PC-9 (cell line): ENCODE data around the gene CA11. TPM values are rescaled to one million over a fixed set of nuclear protein-coding genes. Genes with fewer than 3 reads are reported as not detected.
A peak's percentile ranks its signal among the peaks of the same experiment; 100 is the strongest.

Experiments
- BruUV-seq: library from RNA; stranded (reverse); fragments of 400-500 nt; replicated peaks from 2 replicates; lab custom pipeline; 2021; lab: Mats Ljungman, UMichigan
- CTCF ChIA-PET: fragments of 300-600 bp; sonication (Branson Sonifier 250); formaldehyde crosslinking; loops from one replicate; lab custom pipeline; 2022; ENCODE audit warnings: antibody characterized with exemption; lab: Charles Lee
- POLR2A ChIA-PET: fragments of 300-600 bp; sonication (Branson Sonifier 250); formaldehyde crosslinking; loops from one replicate; lab custom pipeline; 2022; ENCODE audit warnings: antibody characterized with exemption; ENCODE audit not compliant: unreplicated experiment; lab: Charles Lee
- DNase-seq, 2 experiments: peaks; one replicate each; pipeline versions ENCODE4 v3.0.0 to v3.0.0-alpha.2; 2015 to 2022; ENCODE audit warnings: mixed read lengths in 1 of 2
- H2AFZ ChIP-seq: fragments of 200-600 bp; sonication (generic); 2 replicates; pipeline ENCODE4 v1.8.1; 2017; ENCODE audit warnings: antibody characterized with exemption
- H3F3A ChIP-seq: fragments of 200-600 bp; sonication (generic); 2 replicates; pipeline ENCODE4 v1.8.1; 2017; ENCODE audit warnings: antibody characterized with exemption, mild to moderate bottlenecking, low read depth; ENCODE audit not compliant: insufficient read depth
- H3K27ac ChIP-seq: fragments of 200-600 bp; sonication (generic); 2 replicates; pipeline ENCODE4 v1.6.1; 2016; ENCODE audit warnings: mixed run types
- H3K27me3 ChIP-seq: fragments of 200-600 bp; sonication (generic); 2 replicates; pipeline ENCODE4 v1.6.1; 2016; ENCODE audit warnings: low read depth, mixed run types; ENCODE audit not compliant: insufficient read depth
- H3K36me3 ChIP-seq: fragments of 200-600 bp; sonication (generic); 2 replicates; pipeline ENCODE4 v1.6.1; 2016; ENCODE audit warnings: low read depth, mixed run types
- H3K4me1 ChIP-seq: fragments of 200-600 bp; sonication (generic); replicated peaks from 2 replicates; pipeline ENCODE4 v1.6.1; 2016; ENCODE audit warnings: mixed run types; ENCODE audit not compliant: insufficient read depth
- H3K4me2 ChIP-seq: fragments of 200-600 bp; sonication (generic); 2 replicates; pipeline ENCODE4 v1.6.1; 2017; ENCODE audit warnings: mixed run types
- H3K4me3 ChIP-seq: fragments of 200-600 bp; sonication (generic); 2 replicates; pipeline ENCODE4 v1.6.1; 2016; ENCODE audit warnings: mixed run types
- H3K79me2 ChIP-seq: fragments of 200-600 bp; sonication (generic); 2 replicates; pipeline ENCODE4 v1.6.1; 2017; ENCODE audit warnings: low read depth, mixed run types
- H3K9me2 ChIP-seq: fragments of 200-600 bp; sonication (generic); 2 replicates; pipeline ENCODE4 v1.8.1; 2017; ENCODE audit warnings: mild to moderate bottlenecking; ENCODE audit not compliant: insufficient read depth
- H3K9me3 ChIP-seq: fragments of 200-600 bp; sonication (generic); 2 replicates; pipeline ENCODE4 v1.8.1; 2016; ENCODE audit warnings: low read depth; ENCODE audit not compliant: insufficient read depth
- H4K20me1 ChIP-seq: fragments of 200-600 bp; sonication (generic); 2 replicates; pipeline ENCODE4 v1.8.1; 2017; ENCODE audit not compliant: insufficient read depth
- EZH2 ChIP-seq: fragments of 200-600 bp; sonication (generic); IDR thresholded peaks from 2 replicates; pipeline ENCODE4 v1.8.0; 2017; ENCODE audit warnings: antibody characterized with exemption, low read depth
- intact Hi-C: fragments of 100-400 bp; cut with micrococcal nuclease; formaldehyde crosslinking; loops from one replicate; pipeline ENCODE4 v1.10.0; 2022; ENCODE audit not compliant: unreplicated experiment
- total RNA-seq: library from RNA; stranded (reverse); gene quantifications from 2 replicates; pipeline ENCODE4 v1.2.3, GENCODE V29; 2021
- TF ChIP-seq, protein P1 (sequence below): fragments of 200-600 bp; sonication (generic); conservative IDR thresholded peaks from 2 replicates; pipeline ENCODE4 v1.6.1; 2017; ENCODE audit warnings: mixed run types, antibody characterized with exemption, mild to moderate bottlenecking, moderate library complexity

Gene CA11
- total RNA-seq, 1 experiment from 2014 or later, result 11.0 TPM

DNA sequence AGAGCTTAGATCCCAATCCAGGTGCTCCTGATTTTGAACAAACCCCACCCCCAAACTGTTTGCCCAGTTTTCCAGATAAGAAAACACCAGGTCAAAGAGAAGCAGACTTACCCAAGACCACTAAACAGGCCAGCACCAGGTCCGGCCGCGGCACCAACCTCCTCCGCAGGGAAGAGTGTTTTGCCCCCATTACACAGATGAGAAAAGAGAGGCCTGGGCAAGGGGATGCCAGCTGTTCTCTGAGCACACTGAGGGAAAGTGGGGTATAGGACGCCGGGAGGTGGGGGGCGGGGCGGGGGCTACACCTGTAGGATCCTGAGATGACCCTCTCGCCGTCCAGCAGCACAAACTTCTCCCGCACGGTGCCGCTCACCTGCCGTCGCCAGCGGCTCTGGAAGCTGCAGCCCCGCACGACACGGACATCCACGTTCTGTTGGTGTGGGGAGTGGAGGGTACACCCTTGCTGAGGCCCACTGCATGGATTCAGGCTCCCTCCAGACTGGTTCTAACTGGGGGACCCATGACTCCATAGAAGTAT, 36.3 kb downstream of the CA11 start:
- H3K4me1 ChIP-seq, result peaks cover 12% of the 10 kb centered on the region
- no peak overlapping the region for H3K27ac ChIP-seq
- H3K79me2 ChIP-seq, result no peaks in the 10 kb centered on the region
- peaks cover 35% of the 10 kb centered on the region for H3F3A ChIP-seq
- ChIA-PET CTCF (interaction anchor here (0.7 to 1.2 kb wide), 2 partner anchors 15 to 25 kb away, joined by 3 read pairs; no protein-coding TSS in a partner anchor), POLR2A (no interaction called here)
- no peaks in the 10 kb centered on the region for H4K20me1 ChIP-seq
- no peak for TF ChIP-seq EZH2
- TF ChIP-seq, protein P1, sequence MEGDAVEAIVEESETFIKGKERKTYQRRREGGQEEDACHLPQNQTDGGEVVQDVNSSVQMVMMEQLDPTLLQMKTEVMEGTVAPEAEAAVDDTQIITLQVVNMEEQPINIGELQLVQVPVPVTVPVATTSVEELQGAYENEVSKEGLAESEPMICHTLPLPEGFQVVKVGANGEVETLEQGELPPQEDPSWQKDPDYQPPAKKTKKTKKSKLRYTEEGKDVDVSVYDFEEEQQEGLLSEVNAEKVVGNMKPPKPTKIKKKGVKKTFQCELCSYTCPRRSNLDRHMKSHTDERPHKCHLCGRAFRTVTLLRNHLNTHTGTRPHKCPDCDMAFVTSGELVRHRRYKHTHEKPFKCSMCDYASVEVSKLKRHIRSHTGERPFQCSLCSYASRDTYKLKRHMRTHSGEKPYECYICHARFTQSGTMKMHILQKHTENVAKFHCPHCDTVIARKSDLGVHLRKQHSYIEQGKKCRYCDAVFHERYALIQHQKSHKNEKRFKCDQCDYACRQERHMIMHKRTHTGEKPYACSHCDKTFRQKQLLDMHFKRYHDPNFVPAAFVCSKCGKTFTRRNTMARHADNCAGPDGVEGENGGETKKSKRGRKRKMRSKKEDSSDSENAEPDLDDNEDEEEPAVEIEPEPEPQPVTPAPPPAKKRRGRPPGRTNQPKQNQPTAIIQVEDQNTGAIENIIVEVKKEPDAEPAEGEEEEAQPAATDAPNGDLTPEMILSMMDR, result no peak
- no peaks in the 10 kb centered on the region for H3K9me2 ChIP-seq
- H3K27me3 ChIP-seq, result no peaks in the 10 kb centered on the region
- no peaks in the 10 kb centered on the region for H3K36me3 ChIP-seq
- no TSS peak for BruUV-seq
- no peaks in the 10 kb centered on the region for H3K9me3 ChIP-seq
- H3K4me3 ChIP-seq, result no peak overlapping the region
- H3K4me2 ChIP-seq, result no peak overlapping the region
- intact Hi-C loops, result no loop called here
- DNase-seq, result no peak
- no peak overlapping the region for H2AFZ ChIP-seq

DNA sequence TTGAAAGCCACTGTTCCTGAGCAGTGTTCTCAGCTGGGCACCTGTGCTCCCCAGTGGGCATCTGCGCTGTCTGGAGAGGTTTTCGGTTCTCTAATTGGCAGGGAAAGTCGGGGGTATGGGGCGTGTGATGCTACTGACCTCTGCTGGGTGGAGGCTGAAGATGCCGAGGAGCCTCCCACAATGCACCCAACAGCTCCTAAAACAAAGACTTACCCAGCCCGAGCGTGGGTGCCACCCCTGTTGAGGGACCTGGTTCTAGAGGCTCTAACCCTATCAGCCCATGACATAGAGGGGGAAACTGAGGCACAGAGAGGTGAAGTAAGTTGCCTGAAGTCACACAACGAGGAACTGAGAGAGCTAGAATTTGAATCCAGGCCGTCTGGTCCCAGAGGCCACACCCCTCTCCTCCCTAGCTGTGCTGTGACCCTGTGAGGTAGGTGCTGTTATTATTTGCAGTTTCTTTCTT, 37.2 kb downstream of the CA11 start:
- Histone ChIP-seq H3K4me1 (peaks cover 4% of the 10 kb centered on the region), H3K36me3 (no peaks in the 10 kb centered on the region), H3K4me3 (peak overlapping the region; percentile 32; the same call in 1 of the 2 replicates), H2AFZ (peak overlapping the region; percentile 62; the same call in 1 of the 2 replicates), H3K27me3 (no peaks in the 10 kb centered on the region), H4K20me1 (no peaks in the 10 kb centered on the region), H3K9me3 (no peaks in the 10 kb centered on the region), H3K9me2 (no peaks in the 10 kb centered on the region), H3K27ac (no peak overlapping the region), H3F3A (peaks cover 27% of the 10 kb centered on the region), H3K4me2 (peak overlapping the region; percentile 71), H3K79me2 (no peaks in the 10 kb centered on the region)
- DNase-seq, result peak; percentile 39 to 64
- ChIA-PET POLR2A (interaction anchor here (0.6 kb wide), 1 partner anchor 121 kb away, joined by 4 read pairs; no protein-coding TSS in a partner anchor), CTCF (interaction anchor here (0.6 to 1.2 kb wide), 3 partner anchors 8 to 25 kb away, joined by 3 to 9 read pairs (median 3); no protein-coding TSS in a partner anchor)
- intact Hi-C loops, result no loop called here
- no peak for TF ChIP-seq EZH2
- TF ChIP-seq, protein P1, result peak; percentile 73
- no TSS peak for BruUV-seq

DNA sequence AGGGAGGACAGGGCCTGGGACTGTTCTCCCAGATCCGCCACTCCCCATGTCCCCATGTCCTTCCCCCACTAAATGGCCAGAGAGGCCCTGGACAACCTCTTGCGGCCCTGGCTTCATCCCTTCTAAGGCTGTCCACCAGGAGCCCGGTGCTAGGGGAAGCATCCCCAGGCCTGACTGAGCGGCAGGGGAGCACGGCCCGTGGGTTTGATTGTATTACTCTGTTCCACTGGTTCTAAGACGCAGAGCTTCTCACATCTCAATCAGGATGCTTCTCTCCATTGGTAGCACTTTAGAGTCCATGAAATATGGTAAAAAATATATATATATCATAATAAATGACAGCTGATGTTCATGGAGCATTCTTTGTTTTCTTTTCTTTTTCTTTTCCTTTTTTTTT, 38.6 kb downstream of the CA11 start:
- CTCF ChIA-PET, result no interaction called here
- Histone ChIP-seq H3K27ac (no peak overlapping the region), H3K79me2 (no peaks in the 10 kb centered on the region), H3K4me1 (0 out of 2 replicates have a peak, but pooled peaks cover under 1% of the 10 kb centered on the region), H3K4me2 (no peak overlapping the region), H3K36me3 (no peaks in the 10 kb centered on the region), H4K20me1 (no peaks in the 10 kb centered on the region), H2AFZ (no peak overlapping the region), H3K27me3 (no peaks in the 10 kb centered on the region), H3K4me3 (no peak overlapping the region), H3K9me2 (no peaks in the 10 kb centered on the region), H3K9me3 (no peaks in the 10 kb centered on the region), H3F3A (peaks cover 21% of the 10 kb centered on the region; the same call in 1 of the 2 replicates)
- BruUV-seq, result no TSS peak
- TF ChIP-seq EZH2, result no peak
- TF ChIP-seq, protein P1, result no peak
- intact Hi-C loops, result no loop called here
- DNase-seq, result no peak
- POLR2A ChIA-PET, result interaction anchor here (0.6 to 0.9 kb wide), 2 partner anchors 11 to 275 kb away, joined by 3 to 4 read pairs; partner anchors contain the start of gene RPL18
